Astrocyte (in vitro differentiated cells and primary cell): Measurements from ENCODE around the gene SLCO2A1. TPM values are rescaled to one million over a fixed set of nuclear protein-coding genes. Genes with fewer than 3 reads are reported as not detected.

ENCODE experiments used
- DNase-seq: peaks from one replicate; pipeline ENCODE4 v3.0.0-alpha.2; 2010; ENCODE audit warnings: low read depth
- FAIRE-seq: peaks from 2 replicates; lab custom pipeline; 2011; peaks lifted over from hg19 to GRCh38; lab: Jason Lieb, UNC
- H2AFZ ChIP-seq: 2 replicates; pipeline ENCODE4 v1.6.0; 2012; ENCODE audit warnings: low read depth, low read length, inconsistent platforms
- H3K27ac ChIP-seq: 2 replicates; pipeline ENCODE4 v1.5.1; 2011; ENCODE audit warnings: low read depth, low read length, inconsistent platforms
- H3K27me3 ChIP-seq: 2 replicates; pipeline ENCODE4 v1.6.0; 2011; ENCODE audit warnings: low read length, inconsistent platforms; ENCODE audit not compliant: insufficient read depth
- H3K36me3 ChIP-seq: 2 replicates; pipeline ENCODE4 v1.5.1; 2011; ENCODE audit warnings: low read length, inconsistent platforms; ENCODE audit not compliant: insufficient read depth
- H3K4me1 ChIP-seq: 2 replicates; pipeline ENCODE4 v1.5.1; 2011; ENCODE audit warnings: low read length, inconsistent platforms; ENCODE audit not compliant: insufficient read depth
- H3K4me2 ChIP-seq: 2 replicates; pipeline ENCODE4 v1.6.0; 2012; ENCODE audit warnings: low read length, inconsistent platforms
- H3K4me3 ChIP-seq: 2 replicates; pipeline ENCODE4 v1.5.1; 2011; ENCODE audit warnings: low read depth, mild to moderate bottlenecking, low read length, inconsistent platforms; ENCODE audit not compliant: insufficient read depth
- H3K79me2 ChIP-seq: 2 replicates; pipeline ENCODE4 v1.6.0; 2012; ENCODE audit warnings: mild to moderate bottlenecking, low read length, inconsistent platforms; ENCODE audit not compliant: insufficient read depth
- H3K9ac ChIP-seq: 2 replicates; pipeline ENCODE4 v1.6.0; 2012; ENCODE audit warnings: mild to moderate bottlenecking, low read length, inconsistent platforms
- H3K9me3 ChIP-seq: 2 replicates; pipeline ENCODE4 v1.5.1; 2012; ENCODE audit warnings: low read depth, mild to moderate bottlenecking, low read length, inconsistent platforms; ENCODE audit not compliant: insufficient read depth
- H4K20me1 ChIP-seq: 2 replicates; pipeline ENCODE4 v1.6.0; 2012; ENCODE audit warnings: low read length, inconsistent platforms; ENCODE audit not compliant: insufficient read depth
- H3K27ac Mint-ChIP-seq: one replicate; pipeline ENCODE4 v1.8.0; 2021; ENCODE audit warnings: mild to moderate bottlenecking, mixed read lengths; ENCODE audit not compliant: unreplicated experiment
- H3K27me3 Mint-ChIP-seq: one replicate; pipeline ENCODE4 v1.8.0; 2021; ENCODE audit warnings: low read depth, mixed read lengths; ENCODE audit not compliant: unreplicated experiment
- H3K36me3 Mint-ChIP-seq: one replicate; pipeline ENCODE4 v1.8.0; 2021; ENCODE audit warnings: low read depth, mixed read lengths; ENCODE audit not compliant: unreplicated experiment
- H3K4me1 Mint-ChIP-seq: one replicate; pipeline ENCODE4 v1.8.0; 2021; ENCODE audit warnings: low read depth, mixed read lengths; ENCODE audit not compliant: unreplicated experiment
- H3K4me3 Mint-ChIP-seq: one replicate; pipeline ENCODE4 v1.8.0; 2021; ENCODE audit warnings: mild to moderate bottlenecking, moderate library complexity, mixed read lengths; ENCODE audit not compliant: unreplicated experiment
- H3K9me3 Mint-ChIP-seq: one replicate; pipeline ENCODE4 v1.8.0; 2021; ENCODE audit warnings: mild to moderate bottlenecking, mixed read lengths; ENCODE audit not compliant: unreplicated experiment
- EZH2 ChIP-seq: IDR thresholded peaks from 2 replicates; pipeline ENCODE4 v1.6.1; 2012; ENCODE audit warnings: mild to moderate bottlenecking, low read length, inconsistent platforms; ENCODE audit not compliant: insufficient read depth
- total RNA-seq: library from RNA; stranded (reverse); gene quantifications from 2 replicates; pipeline ENCODE4 v1.2.1, GENCODE V29; 2021
- TF ChIP-seq, protein P1 (sequence below): IDR thresholded peaks from 2 replicates; pipeline ENCODE4 v1.5.1; 2011; ENCODE audit warnings: low read depth, mild to moderate bottlenecking, inconsistent platforms, low read length, moderate library complexity; ENCODE audit not compliant: insufficient read depth

SLCO2A1 gene
- total RNA-seq, 1 donor from 2014 or later, result 2.1 TPM

DNA sequence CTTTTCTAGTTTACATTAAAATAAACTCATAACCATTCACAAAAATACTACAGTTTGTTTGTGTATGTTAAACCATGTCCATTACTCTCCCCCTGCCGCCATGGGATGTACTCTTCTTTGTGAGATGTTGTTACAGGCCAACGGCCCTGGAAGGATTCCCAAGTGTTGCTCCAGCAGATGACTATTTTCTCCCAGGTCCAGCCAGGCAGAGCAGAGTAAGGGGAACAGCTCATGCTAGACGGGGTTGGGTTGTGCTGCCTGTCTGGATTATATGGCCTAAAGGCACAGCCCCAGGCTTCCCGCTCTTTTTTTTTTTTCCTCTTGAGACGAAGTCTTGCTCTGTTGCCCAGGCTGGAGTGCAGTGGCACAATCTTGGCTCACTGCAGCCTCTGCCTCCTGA is 24.5 kb upstream of the SLCO2A1 start:
- DNase-seq (no peak), FAIRE-seq (no peak)
- no peaks in the 10 kb centered on the region for H3K36me3 Mint-ChIP-seq
- no peak overlapping the region for H3K4me3 Mint-ChIP-seq
- no peaks in the 10 kb centered on the region for H4K20me1 ChIP-seq
- no peaks in the 10 kb centered on the region for H3K36me3 ChIP-seq
- peaks cover 5% of the 10 kb centered on the region for H3K9me3 Mint-ChIP-seq
- peaks cover 9% of the 10 kb centered on the region for H3K4me1 Mint-ChIP-seq
- no peaks in the 10 kb centered on the region for H3K9me3 ChIP-seq
- H3K27ac Mint-ChIP-seq, result no peak overlapping the region
- H3K4me2 ChIP-seq, result no peak overlapping the region
- no peak overlapping the region for H2AFZ ChIP-seq
- H3K4me1 ChIP-seq, result peaks cover 4% of the 10 kb centered on the region
- no peaks in the 10 kb centered on the region for H3K27me3 ChIP-seq
- H3K79me2 ChIP-seq, result no peaks in the 10 kb centered on the region
- H3K27ac ChIP-seq, result no peak overlapping the region
- H3K4me3 ChIP-seq, result no peak overlapping the region
- peaks cover 11% of the 10 kb centered on the region for H3K27me3 Mint-ChIP-seq
- no peak for TF ChIP-seq EZH2
- TF ChIP-seq, protein P1, sequence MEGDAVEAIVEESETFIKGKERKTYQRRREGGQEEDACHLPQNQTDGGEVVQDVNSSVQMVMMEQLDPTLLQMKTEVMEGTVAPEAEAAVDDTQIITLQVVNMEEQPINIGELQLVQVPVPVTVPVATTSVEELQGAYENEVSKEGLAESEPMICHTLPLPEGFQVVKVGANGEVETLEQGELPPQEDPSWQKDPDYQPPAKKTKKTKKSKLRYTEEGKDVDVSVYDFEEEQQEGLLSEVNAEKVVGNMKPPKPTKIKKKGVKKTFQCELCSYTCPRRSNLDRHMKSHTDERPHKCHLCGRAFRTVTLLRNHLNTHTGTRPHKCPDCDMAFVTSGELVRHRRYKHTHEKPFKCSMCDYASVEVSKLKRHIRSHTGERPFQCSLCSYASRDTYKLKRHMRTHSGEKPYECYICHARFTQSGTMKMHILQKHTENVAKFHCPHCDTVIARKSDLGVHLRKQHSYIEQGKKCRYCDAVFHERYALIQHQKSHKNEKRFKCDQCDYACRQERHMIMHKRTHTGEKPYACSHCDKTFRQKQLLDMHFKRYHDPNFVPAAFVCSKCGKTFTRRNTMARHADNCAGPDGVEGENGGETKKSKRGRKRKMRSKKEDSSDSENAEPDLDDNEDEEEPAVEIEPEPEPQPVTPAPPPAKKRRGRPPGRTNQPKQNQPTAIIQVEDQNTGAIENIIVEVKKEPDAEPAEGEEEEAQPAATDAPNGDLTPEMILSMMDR, result no peak
- H3K9ac ChIP-seq, result no peak overlapping the region

DNA sequence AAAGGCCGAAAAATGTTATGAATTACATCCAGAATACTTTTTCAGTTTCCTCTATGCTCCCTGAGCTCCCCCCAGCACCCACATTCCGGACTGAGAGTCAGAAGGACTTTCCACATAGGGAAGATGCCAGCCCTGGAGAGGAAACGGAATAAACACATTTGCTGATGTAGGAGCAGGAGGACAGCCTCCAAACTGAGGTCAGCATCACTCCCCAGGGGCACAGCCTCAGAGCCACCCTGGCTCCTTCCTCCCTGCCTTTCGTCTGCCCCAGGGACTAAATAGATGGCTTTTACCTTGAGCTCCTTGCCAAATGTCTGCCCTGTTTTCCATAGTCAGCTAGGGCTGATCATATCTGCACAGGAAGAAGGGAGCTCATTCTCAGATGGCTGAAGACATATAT is 22.6 kb upstream of the SLCO2A1 start:
- Histone ChIP-seq H3K9me3 (no peaks in the 10 kb centered on the region), H3K4me2 (no peak overlapping the region), H3K36me3 (no peaks in the 10 kb centered on the region), H3K9ac (no peak overlapping the region), H3K79me2 (no peaks in the 10 kb centered on the region), H3K4me3 (no peak overlapping the region), H4K20me1 (no peaks in the 10 kb centered on the region), H3K4me1 (peaks cover 4% of the 10 kb centered on the region), H3K27ac (no peak overlapping the region), H3K27me3 (no peaks in the 10 kb centered on the region), H2AFZ (no peak overlapping the region)
- H3K27ac Mint-ChIP-seq, result no peak overlapping the region
- peaks cover 9% of the 10 kb centered on the region for H3K4me1 Mint-ChIP-seq
- DNase-seq, result no peak
- FAIRE-seq, result no peak
- peaks cover 5% of the 10 kb centered on the region for H3K36me3 Mint-ChIP-seq
- no peak overlapping the region for H3K4me3 Mint-ChIP-seq
- H3K9me3 Mint-ChIP-seq, result peaks cover 5% of the 10 kb centered on the region
- TF ChIP-seq, protein P1, result no peak
- TF ChIP-seq EZH2, result no peak
- peaks cover 15% of the 10 kb centered on the region for H3K27me3 Mint-ChIP-seq

DNA sequence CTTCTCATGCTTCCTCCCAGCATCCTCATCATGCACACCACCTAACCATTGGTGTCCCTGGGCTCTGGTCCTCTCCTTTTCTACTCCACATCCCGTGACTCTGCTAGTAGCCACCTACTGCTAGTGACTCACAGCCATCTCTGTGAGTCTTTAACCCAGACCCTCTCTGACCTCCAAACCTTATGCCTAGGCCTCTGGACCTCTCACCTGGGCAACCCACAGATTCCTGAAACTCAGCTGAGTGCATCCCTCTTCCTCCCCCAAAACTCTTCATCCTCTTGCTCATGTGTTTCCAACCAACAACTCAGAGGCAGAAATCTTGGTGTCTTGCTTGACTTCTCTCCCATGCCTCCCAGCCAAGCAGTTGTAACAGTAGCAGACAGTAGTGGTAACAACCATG is 20.0 kb upstream of the SLCO2A1 start:
- Histone ChIP-seq H3K9me3 (peaks cover 6% of the 10 kb centered on the region), H4K20me1 (no peaks in the 10 kb centered on the region), H2AFZ (no peak overlapping the region), H3K79me2 (no peaks in the 10 kb centered on the region), H3K27me3 (no peaks in the 10 kb centered on the region), H3K36me3 (no peaks in the 10 kb centered on the region), H3K9ac (no peak overlapping the region), H3K4me2 (no peak overlapping the region), H3K4me1 (no peaks in the 10 kb centered on the region), H3K4me3 (no peak overlapping the region), H3K27ac (no peak overlapping the region)
- H3K27me3 Mint-ChIP-seq, result peaks cover 22% of the 10 kb centered on the region
- no peak overlapping the region for H3K27ac Mint-ChIP-seq
- FAIRE-seq (no peak), DNase-seq (no peak)
- no peak for TF ChIP-seq EZH2
- TF ChIP-seq, protein P1, result no peak
- no peak overlapping the region for H3K4me3 Mint-ChIP-seq
- H3K4me1 Mint-ChIP-seq, result no peaks in the 10 kb centered on the region
- peaks cover 5% of the 10 kb centered on the region for H3K36me3 Mint-ChIP-seq
- H3K9me3 Mint-ChIP-seq, result peaks cover 14% of the 10 kb centered on the region
